Measurements from ENCODE around the gene CTBP2.

DNA sequence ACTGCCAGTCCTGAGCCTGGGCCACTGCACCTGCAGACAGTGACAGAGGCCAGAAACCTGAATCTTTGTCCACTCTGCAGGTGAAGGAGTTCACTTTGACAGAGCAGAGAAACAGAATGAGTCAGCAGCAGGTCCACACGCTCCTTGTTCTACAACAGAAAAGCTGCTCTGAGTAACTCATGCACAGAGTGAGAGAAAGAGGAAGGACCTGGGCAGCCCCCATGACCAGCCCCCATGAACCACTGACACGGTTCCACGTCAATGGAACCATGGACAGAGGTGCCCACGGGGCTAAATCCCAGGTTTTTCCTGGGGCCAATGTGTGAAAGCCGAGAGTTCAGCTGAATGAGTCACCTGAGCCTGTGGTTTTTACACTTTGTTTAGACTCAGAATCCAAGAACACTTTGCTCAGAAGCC is 40.8 kb upstream of the CTBP2 start:
- TF ChIP-seq, protein P1, sequence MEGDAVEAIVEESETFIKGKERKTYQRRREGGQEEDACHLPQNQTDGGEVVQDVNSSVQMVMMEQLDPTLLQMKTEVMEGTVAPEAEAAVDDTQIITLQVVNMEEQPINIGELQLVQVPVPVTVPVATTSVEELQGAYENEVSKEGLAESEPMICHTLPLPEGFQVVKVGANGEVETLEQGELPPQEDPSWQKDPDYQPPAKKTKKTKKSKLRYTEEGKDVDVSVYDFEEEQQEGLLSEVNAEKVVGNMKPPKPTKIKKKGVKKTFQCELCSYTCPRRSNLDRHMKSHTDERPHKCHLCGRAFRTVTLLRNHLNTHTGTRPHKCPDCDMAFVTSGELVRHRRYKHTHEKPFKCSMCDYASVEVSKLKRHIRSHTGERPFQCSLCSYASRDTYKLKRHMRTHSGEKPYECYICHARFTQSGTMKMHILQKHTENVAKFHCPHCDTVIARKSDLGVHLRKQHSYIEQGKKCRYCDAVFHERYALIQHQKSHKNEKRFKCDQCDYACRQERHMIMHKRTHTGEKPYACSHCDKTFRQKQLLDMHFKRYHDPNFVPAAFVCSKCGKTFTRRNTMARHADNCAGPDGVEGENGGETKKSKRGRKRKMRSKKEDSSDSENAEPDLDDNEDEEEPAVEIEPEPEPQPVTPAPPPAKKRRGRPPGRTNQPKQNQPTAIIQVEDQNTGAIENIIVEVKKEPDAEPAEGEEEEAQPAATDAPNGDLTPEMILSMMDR (IDR thresholded peaks at IDR 0.05): no peak
- no peak for TF ChIP-seq POLR2A (IDR thresholded peaks at IDR 0.05)
